HG03045 (cell line): ENCODE data around the gene SPTBN1.

Experiments used
- ATAC-seq: cut with Tn5 transposase; IDR thresholded peaks from one replicate; pipeline ENCODE4 v1.9.1; 2021; ENCODE audit warnings: mild to moderate bottlenecking, moderate library complexity; ENCODE audit not compliant: unreplicated experiment

SPTBN1 gene

GRCh38 chr2:54666634-54667265, 210.6 kb downstream of the SPTBN1 start:
- no peak for ATAC-seq

DNA sequence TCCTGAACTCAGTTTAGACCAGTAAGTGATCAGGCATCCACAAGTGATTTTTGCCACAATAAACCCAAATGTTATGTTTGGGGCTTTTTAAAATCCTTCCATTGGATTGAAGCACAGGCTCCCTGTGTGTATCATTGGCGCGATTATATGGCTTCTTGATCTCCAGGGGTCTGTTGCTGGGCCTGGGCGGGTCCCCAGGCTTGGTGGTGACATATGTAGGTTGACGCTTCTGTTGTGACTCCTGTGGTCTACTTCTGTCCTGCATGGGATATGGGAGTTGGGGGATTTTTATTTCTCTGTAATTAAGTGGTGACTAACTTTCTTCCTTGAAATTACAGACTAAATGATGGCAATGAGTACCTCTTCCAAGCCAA, 211.1 kb downstream of the SPTBN1 start:
- ATAC-seq = no peak

DNA sequence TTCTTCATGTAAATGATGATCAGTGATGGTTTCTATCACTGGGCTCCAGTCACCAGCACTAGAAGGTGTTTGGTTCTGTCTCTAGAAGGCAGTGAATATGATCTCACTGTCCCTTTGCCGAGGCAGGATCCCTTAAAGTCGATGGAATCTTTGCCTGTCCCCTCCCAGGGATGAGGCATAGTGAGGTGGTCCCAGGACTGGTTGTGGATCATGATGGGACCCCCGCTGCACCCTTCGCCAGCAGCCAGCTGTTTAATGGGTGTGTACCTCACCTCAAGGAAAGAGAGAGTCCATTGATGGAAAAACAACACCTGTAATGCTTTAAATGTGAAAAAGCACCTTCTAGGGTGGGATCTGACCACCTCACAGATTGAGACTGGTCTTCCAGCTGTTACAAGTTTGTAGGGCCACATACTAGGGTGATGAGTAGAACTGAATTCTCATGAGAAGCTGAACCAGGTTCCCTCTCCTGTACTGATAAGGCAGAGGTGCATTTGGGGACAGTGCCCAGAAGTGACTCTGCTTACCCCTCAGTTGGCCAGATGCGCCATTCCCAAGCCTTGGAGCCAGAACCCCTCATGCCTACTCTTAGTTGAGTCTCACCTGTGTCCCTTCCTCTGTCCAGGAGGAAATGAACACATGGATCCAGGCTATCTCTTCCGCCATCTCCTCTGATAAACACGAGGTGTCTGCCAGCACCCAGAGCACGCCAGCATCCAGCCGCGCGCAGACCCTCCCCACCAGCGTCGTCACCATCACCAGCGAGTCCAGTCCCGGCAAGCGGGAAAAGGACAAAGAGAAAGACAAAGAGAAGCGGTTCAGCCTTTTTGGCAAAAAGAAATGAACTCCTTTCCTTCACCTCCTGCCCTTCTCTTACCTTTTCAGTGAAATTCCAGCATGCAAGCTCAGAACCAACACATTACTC, 211.9 kb downstream of the SPTBN1 start:
- ATAC-seq = no peak

DNA sequence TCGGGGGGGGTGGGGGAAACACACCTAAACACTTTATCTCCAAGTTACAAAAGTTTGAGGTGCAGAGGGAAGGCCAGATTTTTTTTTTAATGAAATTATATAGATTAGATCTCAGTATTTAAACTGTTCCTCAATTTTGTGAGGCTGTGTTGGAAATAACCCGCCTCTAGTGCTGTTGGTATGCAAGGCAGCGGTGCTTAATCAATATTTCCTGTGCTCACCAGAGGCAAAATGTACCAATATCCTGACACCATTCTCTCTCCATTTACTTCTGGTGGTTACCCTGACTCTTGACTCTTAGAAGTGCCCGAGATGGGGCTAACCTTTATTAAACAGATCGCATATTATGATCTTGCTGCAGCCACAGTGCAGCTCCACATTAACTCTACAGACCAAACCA, 212.6 kb downstream of the SPTBN1 start:
- no peak for ATAC-seq

GRCh38 chr2:54669677-54670484, 213.8 kb downstream of the SPTBN1 start:
- no peak for ATAC-seq

DNA sequence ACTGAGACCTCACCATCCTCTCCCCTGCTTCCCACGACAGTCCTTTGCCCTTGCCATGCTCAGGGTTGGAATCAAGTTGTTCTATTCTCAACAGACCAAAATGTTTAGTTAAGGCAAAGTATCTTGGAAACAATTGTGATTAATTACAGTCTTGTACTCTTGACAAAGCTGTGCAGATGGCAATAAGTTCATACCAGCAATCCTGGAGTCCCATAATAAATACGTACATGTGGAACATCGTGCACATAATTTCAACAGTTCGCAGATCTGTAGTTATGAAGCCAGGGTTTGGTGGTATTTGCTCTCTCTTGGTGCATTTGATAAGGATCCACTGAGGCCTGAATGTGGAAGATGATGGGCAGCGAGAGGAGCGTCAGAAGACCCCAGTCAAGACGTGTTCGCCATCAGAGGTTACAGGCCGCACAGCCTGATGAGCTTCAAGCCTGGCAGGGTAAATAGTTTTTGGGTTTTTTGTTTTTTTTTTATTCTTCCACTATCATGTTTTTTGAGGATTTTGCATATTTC, 214.4 kb downstream of the SPTBN1 start:
- no peak for ATAC-seq

DNA sequence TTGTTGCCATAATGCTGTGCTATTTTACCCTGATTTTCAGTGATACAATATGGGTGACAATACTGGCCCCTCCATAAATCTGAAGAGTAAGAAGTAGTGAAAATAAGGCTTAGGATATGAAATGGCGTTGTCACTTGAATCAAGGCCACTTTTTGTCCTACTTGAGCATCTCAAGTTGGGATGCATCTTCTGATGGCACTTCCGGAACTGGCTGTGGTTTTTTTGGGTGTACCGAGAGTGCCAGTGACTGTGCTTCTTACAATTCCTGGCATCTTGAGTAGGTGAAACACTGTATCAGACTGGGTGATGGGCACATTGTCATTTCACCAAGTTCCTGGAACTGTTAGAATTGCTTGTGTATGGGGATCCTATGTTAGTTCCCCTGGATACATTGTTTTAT, 214.9 kb downstream of the SPTBN1 start:
- ATAC-seq = no peak

DNA sequence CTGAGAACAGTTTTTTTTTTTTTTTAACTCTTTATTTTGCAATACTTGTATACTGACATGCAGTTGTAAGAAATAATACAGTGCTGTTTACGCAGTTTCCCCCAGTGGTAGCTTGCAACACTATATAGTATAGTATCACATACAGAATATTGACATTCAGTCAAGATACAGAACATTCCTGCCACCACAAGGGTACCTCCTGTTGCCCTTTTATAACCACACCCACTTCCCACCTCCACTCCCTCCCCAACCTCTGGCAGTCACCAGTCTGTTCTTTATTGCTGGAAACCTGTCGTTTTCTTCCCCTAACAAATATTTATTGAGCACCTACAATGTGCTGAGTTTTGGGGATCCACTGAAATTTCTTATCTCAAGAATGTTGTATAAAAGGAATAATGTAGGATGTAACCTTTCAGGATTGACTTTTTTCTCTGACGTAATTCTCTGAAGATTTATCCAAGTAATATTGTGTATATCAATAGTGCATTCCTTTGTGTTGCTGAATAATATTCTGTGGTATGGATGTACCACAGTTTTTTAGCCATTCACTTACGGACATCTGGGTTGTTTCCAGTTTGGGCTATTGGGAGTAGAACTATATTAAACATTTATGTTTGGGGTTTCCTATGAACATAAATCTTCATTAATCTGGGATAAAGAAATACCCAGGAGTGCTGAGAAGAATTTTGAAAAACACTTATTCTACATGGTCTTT, 215.9 kb downstream of the SPTBN1 start:
- ATAC-seq = no peak

GRCh38 chr2:54672590-54673456, 216.7 kb downstream of the SPTBN1 start:
- ATAC-seq = peak; percentile 62

GRCh38 chr2:54673501-54673998, 217.4 kb downstream of the SPTBN1 start:
- peak; percentile 41 for ATAC-seq

DNA sequence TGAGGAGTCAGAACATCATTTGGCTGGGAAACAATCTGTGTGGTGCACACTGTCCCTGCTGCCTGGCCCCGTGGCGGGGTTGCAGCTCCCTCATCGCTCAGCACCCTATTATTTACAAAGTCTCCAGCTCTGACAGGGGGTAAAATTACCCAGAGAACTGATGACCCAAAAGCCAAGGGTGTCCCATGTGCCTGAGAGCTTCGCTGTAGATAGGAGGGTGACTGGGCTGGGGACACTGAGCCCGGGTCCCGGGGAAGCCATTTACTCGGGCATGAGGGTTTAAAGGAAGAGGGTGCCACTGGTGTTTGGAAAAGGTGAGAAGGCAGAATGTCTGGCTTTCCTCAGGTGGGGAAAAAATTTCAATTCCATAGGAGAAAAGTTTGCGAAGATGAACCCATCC, 219.2 kb downstream of the SPTBN1 start:
- ATAC-seq = no peak

DNA sequence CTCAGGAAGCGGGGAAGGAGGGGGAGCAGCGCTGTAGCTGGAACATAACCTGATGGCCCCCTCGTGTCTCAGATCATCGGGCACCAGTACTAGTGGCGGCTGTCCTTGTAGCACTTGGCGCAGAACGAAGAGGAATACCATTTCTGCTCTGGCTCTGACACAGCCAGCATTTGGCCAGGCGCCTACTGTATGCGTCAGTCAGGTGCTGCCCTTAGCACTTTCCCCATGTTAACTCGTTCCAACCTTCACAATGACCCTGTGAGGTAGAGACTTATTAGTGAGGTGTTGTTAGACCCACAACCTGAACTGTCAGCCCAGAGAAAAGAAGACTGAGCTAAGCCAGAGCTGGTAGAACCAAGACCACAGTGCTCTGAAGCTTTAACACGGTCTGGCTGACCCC, 219.6 kb downstream of the SPTBN1 start:
- ATAC-seq = no peak

DNA sequence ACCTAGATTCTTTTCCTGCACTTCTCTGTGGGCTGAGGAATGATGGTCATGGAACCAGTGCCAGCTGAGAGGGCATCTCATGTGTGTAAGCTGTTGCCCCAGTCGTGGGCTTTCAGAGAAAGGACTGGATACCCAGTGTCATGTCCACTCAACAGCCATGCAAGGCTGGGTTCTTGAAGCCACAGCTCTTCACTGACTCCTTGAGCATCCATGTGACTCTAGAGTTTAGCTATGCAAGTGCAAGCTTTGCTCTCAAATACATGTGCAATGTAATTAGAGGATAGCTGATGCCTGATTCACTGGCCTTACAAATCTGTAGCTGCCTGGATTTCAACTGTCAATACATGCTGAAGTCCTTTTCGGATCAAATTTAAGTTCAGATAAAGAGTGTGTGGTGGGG, 220.5 kb downstream of the SPTBN1 start:
- no peak for ATAC-seq

DNA sequence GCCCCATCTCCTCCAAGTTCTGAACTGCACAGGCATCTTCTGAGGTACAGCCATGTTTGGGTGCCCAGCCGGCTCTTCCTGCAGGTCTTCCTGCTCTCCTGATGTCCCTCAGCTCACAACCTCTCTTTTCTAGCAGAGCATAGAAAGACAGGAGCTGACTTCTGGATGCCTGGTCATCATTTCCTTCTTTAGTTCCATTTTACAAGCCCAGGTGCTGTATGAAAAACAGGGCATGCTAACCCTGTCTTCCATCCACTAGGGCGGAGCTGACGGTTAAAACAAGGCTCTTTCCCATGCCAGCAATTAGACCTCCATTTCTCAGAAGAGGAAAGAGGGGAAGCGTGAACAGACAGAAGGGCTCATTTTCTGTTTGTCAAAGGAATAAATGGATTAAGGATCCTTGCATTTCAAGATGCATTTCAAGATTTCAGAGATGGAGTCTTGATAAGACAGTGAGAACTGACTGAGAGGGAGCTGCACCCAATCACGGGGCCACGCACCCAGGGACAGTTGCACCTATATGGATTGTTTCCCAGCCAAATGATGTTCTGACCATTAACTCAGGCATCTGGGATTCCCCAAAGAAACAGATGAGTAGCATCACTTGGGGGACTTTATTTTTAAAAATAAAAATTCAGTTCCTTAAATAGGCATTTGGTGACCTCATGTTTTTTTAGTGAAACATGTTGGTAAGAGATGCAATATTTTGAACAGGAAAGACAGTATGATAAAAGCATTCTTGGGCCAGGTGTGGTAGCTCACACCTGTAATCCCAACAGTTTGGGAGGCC, 221.5 kb downstream of the SPTBN1 start:
- ATAC-seq = no peak

GRCh38 chr2:54678719-54679118, 222.6 kb downstream of the SPTBN1 start:
- no peak for ATAC-seq

DNA sequence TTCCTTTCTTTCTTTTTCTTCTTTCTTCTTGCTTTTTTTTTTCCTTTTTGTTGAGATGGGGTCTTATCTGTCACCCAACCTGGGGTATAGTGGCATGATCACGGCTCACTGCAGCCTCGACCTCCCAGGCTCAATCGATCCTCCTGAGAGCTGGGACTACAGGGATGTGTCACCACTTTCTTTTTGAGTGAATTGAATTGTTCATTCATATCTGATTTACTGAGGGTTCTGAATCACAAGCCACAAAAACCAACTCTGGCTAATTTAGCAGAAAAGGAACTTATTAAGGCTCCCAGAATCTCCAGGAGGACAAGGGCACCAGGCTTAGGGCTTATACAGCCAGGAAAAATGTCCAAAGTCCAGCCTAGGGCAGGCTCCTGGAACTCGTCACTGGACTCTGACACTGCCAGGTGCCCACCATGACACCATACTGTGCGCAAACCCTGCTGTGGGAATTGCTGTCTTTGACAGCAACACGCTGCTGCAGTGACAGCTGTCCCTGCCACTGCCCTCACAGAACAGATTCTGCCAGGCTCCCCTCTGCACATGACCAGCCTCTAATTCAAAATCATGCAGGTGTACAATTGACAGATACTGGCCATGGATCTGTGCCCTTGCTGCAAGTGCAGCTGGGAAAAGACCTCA, 224.4 kb downstream of the SPTBN1 start:
- ATAC-seq = peak; percentile 73

DNA sequence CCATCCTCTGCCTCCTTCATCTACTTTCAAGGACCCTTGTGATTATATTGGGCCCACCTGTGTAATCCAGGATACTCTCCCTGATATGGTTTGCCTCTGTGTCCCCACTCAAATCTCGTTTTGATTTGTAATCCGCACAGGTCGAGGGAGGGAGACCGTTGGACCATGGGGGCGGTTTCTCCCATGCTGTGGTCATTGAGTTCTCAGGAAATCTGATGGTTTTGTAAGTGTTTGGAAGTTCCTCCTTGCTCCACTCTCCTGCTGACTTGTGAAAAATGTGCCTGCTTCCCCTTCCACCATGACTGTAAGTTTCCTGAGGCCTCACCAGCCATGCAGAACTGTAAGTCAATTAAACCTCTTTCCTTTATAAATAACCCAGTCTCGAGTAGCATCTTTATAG, 225.3 kb downstream of the SPTBN1 start:
- ATAC-seq = no peak

- ATAC-seq = no peak
Measured at GRCh38 chr2:54683596-54683995, 227.5 kb downstream of the SPTBN1 start.
